Liver (tissue), 9 donors: Measurements from ENCODE around the gene TVP23C. TPM values are rescaled to one million over a fixed set of nuclear protein-coding genes. Genes with fewer than 3 reads are reported as not detected.

ENCODE experiments used
- DNase-seq: peaks from one replicate; pipeline ENCODE4 v3.0.0-alpha.2; 2017; ENCODE audit warnings: low spot score
- H3K27ac ChIP-seq, 2 donors: one replicate each; pipeline ENCODE4 v1.7.0; 2013; ENCODE audit warnings: inconsistent platforms in 2 of 2, low read length in 2 of 2, control low read depth in 1 of 2, low read depth in 1 of 2, mild to moderate bottlenecking in 1 of 2
- H3K27me3 ChIP-seq, 4 donors: one replicate each; pipeline versions ENCODE4 v1.6.1 to v1.7.0; 2013; ENCODE audit warnings: low read length in 3 of 4, inconsistent platforms in 1 of 4, mild to moderate bottlenecking in 1 of 4, moderate library complexity in 1 of 4; ENCODE audit not compliant: control insufficient read depth in 4 of 4, insufficient read depth in 4 of 4
- H3K36me3 ChIP-seq, 4 donors: one replicate each; pipeline versions ENCODE4 v1.6.1 to v1.7.0; 2013; ENCODE audit warnings: low read length in 3 of 4, mild to moderate bottlenecking in 3 of 4, low read depth in 1 of 4, moderate library complexity in 1 of 4; ENCODE audit not compliant: control insufficient read depth in 4 of 4, insufficient read depth in 3 of 4
- H3K4me1 ChIP-seq, 4 donors: one replicate each; pipeline versions ENCODE4 v1.6.1 to v1.7.0; 2013; ENCODE audit warnings: low read length in 3 of 4, mild to moderate bottlenecking in 3 of 4, moderate library complexity in 1 of 4; ENCODE audit not compliant: control insufficient read depth in 4 of 4, insufficient read depth in 4 of 4
- H3K4me3 ChIP-seq, 3 donors: one replicate each; pipeline versions ENCODE4 v1.6.1 to v1.7.0; 2013; ENCODE audit warnings: low read length in 3 of 3, control low read depth in 1 of 3, low read depth in 1 of 3, mild to moderate bottlenecking in 1 of 3
- H3K9ac ChIP-seq, 2 donors: one replicate each; pipeline ENCODE4 v1.7.0; 2013; ENCODE audit warnings: low read length in 2 of 2, mild to moderate bottlenecking in 2 of 2, moderate library complexity in 2 of 2, control low read depth in 1 of 2, low read depth in 1 of 2
- H3K9me3 ChIP-seq, 4 donors: one replicate each; pipeline versions ENCODE4 v1.6.1 to v1.7.0; 2013; ENCODE audit warnings: low read length in 3 of 4; ENCODE audit not compliant: control insufficient read depth in 4 of 4
- EGR1 ChIP-seq, 2 donors: IDR thresholded peaks; 2 replicates each; pipeline ENCODE4 v1.6.1; 2016 to 2018; ENCODE audit warnings: antibody characterized with exemption in 2 of 2, low read depth in 2 of 2
- FOXA1 ChIP-seq: IDR thresholded peaks from 2 replicates; pipeline ENCODE4 v1.6.1; 2016; ENCODE audit warnings: antibody characterized with exemption
- FOXA2 ChIP-seq: IDR thresholded peaks from 2 replicates; pipeline ENCODE4 v1.6.1; 2016; ENCODE audit warnings: antibody characterized with exemption
- GABPA ChIP-seq, 2 donors: IDR thresholded peaks in 1 of 2; conservative IDR thresholded peaks in 1 of 2; 2 replicates each; pipeline ENCODE4 v1.6.1; 2016; ENCODE audit warnings: antibody characterized with exemption in 2 of 2, mild to moderate bottlenecking in 1 of 2, moderate library complexity in 1 of 2
- HNF4A ChIP-seq, 2 donors: conservative IDR thresholded peaks; 2 replicates each; pipeline ENCODE4 v1.6.1; 2016; ENCODE audit warnings: antibody characterized with exemption in 2 of 2, mild to moderate bottlenecking in 2 of 2
- HNF4G ChIP-seq: IDR thresholded peaks from 2 replicates; pipeline ENCODE4 v1.6.1; 2016; ENCODE audit warnings: antibody characterized with exemption
- JUND ChIP-seq, 2 donors: IDR thresholded peaks; 2 replicates each; pipeline ENCODE4 v1.6.1; 2016; ENCODE audit warnings: antibody characterized with exemption in 2 of 2
- NR2F2 ChIP-seq: IDR thresholded peaks from 2 replicates; pipeline ENCODE4 v1.6.1; 2016; ENCODE audit warnings: antibody characterized with exemption
- RAD21 ChIP-seq, 2 donors: IDR thresholded peaks; 2 replicates each; pipeline ENCODE4 v1.6.1; 2016; ENCODE audit warnings: antibody characterized with exemption in 2 of 2, mild to moderate bottlenecking in 2 of 2
- SP1 ChIP-seq: IDR thresholded peaks from 2 replicates; pipeline ENCODE4 v1.6.1; 2018; ENCODE audit warnings: antibody characterized with exemption, mild to moderate bottlenecking
- TAF1 ChIP-seq: conservative IDR thresholded peaks from 2 replicates; pipeline ENCODE4 v1.6.1; 2016; ENCODE audit warnings: antibody characterized with exemption, mild to moderate bottlenecking
- YY1 ChIP-seq: IDR thresholded peaks from 2 replicates; pipeline ENCODE4 v1.6.1; 2016; ENCODE audit warnings: antibody characterized with exemption, mild to moderate bottlenecking
- WGBS: extraction: QIAGEN DNeasy Blood & Tissue Kit; methylation state at CpG from one replicate; pipeline ENCODE4 v1.1.7; 2013; 5-methylcytosine and 5-hydroxymethylcytosine counted together
- polyA plus RNA-seq, 2 donors: library from polyadenylated mRNA; stranded (reverse) in 1 of 2; unstranded in 1 of 2; fragments of 200-250 nt in 1 of 2; fragments of >200 nt in 1 of 2; fragmentation: Nextera tagmentation in 1 of 2; extraction: Ambion mirVana in 1 of 2; gene quantifications; one replicate each; pipeline versions ENCODE4 v1.2.1 to v1.2.3, GENCODE V29; 2013 to 2015
- total RNA-seq, 2 donors: library from RNA; depleted of rRNA; stranded (reverse); fragments of >200 nt; gene quantifications; one replicate each; pipeline ENCODE4 v1.2.3, GENCODE V29; 2014
- TF ChIP-seq, protein P1 (sequence below): IDR thresholded peaks from 2 replicates; pipeline ENCODE4 v1.6.1; 2016; ENCODE audit warnings: antibody characterized with exemption, mild to moderate bottlenecking
- TF ChIP-seq, protein P2 (sequence below): fragments of 150-350 bp; IDR thresholded peaks from 2 replicates; pipeline ENCODE4 v1.5.1; 2017; ENCODE audit warnings: improper control_type of control experiment, low read depth, low read length; ENCODE audit not compliant: missing input control
- TF ChIP-seq, protein P3 (sequence below): IDR thresholded peaks from 2 replicates; pipeline ENCODE4 v1.6.1; 2016; ENCODE audit warnings: antibody characterized with exemption
- donor health status: healthy.
- donor health status: healthy.
- donor health status: healthy.
- donor health status: healthy.
- donor health status: healthy.

Gene TVP23C
- total and polyA plus RNA-seq, 4 donors: 0.77 to 20.7 (median 4.9) TPM

DNA sequence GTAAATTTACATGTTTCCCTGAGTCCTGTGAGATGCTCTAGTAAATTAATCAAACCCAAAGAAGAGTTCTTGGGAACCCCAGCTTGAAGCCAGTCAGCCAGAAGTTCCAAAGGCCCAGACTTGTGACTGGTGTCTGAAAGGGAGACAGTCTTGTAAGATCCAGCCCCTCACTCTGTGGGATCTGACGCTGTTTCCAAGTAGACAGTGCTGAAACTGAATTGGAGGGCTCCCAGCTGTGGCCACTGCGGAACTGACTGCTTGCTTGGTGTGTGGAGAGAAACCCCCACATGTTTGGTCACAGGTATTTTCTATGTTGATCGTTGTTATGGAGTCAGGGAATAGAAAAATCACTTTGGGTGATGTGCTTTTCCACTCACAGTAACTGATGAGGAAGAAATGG, 90.4 kb downstream of the TVP23C start:
- TF ChIP-seq GABPA (IDR thresholded peaks at IDR 0.05 in 1 of 2, conservative IDR thresholded peaks at IDR 0.05 in 1 of 2): no peak
- no peak for TF ChIP-seq SP1
- no peak overlapping the region for H3K4me3 ChIP-seq
- no peak overlapping the region for H3K9ac ChIP-seq
- no peaks in the 10 kb centered on the region for H3K9me3 ChIP-seq
- H3K27ac ChIP-seq: no peak overlapping the region
- no peaks in the 10 kb centered on the region for H3K4me1 ChIP-seq
- no peaks in the 10 kb centered on the region for H3K36me3 ChIP-seq
- H3K27me3 ChIP-seq: no peaks in the 10 kb centered on the region
- DNase-seq: no peak
- 68% methylated on average over 3 of the region's 3 CpGs for WGBS

DNA sequence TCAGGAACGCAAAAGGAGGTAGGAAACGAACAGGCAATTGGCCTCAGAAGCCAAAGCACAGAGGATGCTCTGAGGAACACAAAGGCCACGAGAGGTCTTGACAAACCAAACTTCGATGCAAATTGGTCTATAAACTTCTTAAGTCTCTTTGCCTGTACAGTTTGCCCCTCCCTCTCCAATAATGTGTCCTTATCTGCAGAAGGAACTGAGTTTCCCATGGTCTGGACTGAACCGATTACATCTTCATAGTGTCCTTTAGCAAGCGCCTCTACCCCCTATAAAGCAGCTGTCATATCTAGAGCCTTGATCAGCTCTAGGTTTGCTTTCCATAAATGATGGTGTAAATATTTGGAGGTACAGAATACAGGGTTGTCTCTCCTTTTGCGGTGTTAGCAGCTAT, 92.7 kb downstream of the TVP23C start:
- H3K9ac ChIP-seq: no peak overlapping the region
- no peak overlapping the region for H3K27ac ChIP-seq
- H3K27me3 ChIP-seq: no peaks in the 10 kb centered on the region
- no peaks in the 10 kb centered on the region for H3K36me3 ChIP-seq
- 63% methylated on average over 7 of the region's 7 CpGs for WGBS
- no peaks in the 10 kb centered on the region for H3K9me3 ChIP-seq
- H3K4me3 ChIP-seq: no peak overlapping the region
- DNase-seq: no peak
- TF ChIP-seq GABPA (IDR thresholded peaks at IDR 0.05 in 1 of 2, conservative IDR thresholded peaks at IDR 0.05 in 1 of 2): no peak
- TF ChIP-seq RAD21 (IDR thresholded peaks at IDR 0.05): no peak
- no peak for TF ChIP-seq EGR1 (IDR thresholded peaks at IDR 0.05; ENCODE audit: low read depth in 2 of 2)
- no peak for TF ChIP-seq HNF4A (conservative IDR thresholded peaks at IDR 0.05)
- TF ChIP-seq FOXA1: no peak
- TF ChIP-seq FOXA2: no peak
- no peak for TF ChIP-seq TAF1
- TF ChIP-seq, protein P1, sequence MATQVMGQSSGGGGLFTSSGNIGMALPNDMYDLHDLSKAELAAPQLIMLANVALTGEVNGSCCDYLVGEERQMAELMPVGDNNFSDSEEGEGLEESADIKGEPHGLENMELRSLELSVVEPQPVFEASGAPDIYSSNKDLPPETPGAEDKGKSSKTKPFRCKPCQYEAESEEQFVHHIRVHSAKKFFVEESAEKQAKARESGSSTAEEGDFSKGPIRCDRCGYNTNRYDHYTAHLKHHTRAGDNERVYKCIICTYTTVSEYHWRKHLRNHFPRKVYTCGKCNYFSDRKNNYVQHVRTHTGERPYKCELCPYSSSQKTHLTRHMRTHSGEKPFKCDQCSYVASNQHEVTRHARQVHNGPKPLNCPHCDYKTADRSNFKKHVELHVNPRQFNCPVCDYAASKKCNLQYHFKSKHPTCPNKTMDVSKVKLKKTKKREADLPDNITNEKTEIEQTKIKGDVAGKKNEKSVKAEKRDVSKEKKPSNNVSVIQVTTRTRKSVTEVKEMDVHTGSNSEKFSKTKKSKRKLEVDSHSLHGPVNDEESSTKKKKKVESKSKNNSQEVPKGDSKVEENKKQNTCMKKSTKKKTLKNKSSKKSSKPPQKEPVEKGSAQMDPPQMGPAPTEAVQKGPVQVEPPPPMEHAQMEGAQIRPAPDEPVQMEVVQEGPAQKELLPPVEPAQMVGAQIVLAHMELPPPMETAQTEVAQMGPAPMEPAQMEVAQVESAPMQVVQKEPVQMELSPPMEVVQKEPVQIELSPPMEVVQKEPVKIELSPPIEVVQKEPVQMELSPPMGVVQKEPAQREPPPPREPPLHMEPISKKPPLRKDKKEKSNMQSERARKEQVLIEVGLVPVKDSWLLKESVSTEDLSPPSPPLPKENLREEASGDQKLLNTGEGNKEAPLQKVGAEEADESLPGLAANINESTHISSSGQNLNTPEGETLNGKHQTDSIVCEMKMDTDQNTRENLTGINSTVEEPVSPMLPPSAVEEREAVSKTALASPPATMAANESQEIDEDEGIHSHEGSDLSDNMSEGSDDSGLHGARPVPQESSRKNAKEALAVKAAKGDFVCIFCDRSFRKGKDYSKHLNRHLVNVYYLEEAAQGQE: no peak
- no peak for TF ChIP-seq YY1
- TF ChIP-seq, protein P2, sequence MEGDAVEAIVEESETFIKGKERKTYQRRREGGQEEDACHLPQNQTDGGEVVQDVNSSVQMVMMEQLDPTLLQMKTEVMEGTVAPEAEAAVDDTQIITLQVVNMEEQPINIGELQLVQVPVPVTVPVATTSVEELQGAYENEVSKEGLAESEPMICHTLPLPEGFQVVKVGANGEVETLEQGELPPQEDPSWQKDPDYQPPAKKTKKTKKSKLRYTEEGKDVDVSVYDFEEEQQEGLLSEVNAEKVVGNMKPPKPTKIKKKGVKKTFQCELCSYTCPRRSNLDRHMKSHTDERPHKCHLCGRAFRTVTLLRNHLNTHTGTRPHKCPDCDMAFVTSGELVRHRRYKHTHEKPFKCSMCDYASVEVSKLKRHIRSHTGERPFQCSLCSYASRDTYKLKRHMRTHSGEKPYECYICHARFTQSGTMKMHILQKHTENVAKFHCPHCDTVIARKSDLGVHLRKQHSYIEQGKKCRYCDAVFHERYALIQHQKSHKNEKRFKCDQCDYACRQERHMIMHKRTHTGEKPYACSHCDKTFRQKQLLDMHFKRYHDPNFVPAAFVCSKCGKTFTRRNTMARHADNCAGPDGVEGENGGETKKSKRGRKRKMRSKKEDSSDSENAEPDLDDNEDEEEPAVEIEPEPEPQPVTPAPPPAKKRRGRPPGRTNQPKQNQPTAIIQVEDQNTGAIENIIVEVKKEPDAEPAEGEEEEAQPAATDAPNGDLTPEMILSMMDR: no peak
- no peak for TF ChIP-seq SP1
- TF ChIP-seq JUND (IDR thresholded peaks at IDR 0.05): no peak
- TF ChIP-seq, protein P3, sequence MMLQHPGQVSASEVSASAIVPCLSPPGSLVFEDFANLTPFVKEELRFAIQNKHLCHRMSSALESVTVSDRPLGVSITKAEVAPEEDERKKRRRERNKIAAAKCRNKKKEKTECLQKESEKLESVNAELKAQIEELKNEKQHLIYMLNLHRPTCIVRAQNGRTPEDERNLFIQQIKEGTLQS: no peak
- no peak for TF ChIP-seq HNF4G
- H3K4me1 ChIP-seq: no peaks in the 10 kb centered on the region

DNA sequence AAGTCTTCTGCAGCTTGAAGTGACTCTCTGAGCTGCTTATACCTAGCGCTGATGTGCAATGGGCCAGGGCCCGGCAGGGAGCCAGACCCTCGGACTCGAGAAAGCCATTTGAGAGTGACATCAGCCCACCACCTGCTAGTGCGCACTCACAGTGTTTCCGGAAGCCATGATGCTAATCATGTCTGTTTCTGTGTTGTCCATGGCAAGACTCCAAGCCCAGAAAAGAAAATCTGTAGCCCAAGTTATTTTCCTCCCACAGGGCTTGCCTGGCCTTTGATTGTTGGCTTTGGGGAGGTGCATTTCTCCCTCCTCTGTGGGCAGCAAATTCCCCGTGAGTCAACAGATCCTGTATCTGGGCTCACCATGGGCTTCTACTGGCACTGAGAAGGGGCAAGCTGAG, 94.0 kb downstream of the TVP23C start:
- no peaks in the 10 kb centered on the region for H3K9me3 ChIP-seq
- H3K27me3 ChIP-seq: no peaks in the 10 kb centered on the region
- 93% methylated on average over 7 of the region's 7 CpGs for WGBS
- H3K9ac ChIP-seq: no peak overlapping the region
- DNase-seq: no peak
- no peak overlapping the region for H3K27ac ChIP-seq
- H3K36me3 ChIP-seq: no peaks in the 10 kb centered on the region
- no peak overlapping the region for H3K4me3 ChIP-seq
- H3K4me1 ChIP-seq: no peaks in the 10 kb centered on the region
- TF ChIP-seq NR2F2 (no peak), HNF4A (conservative IDR thresholded peaks at IDR 0.05) (no peak), SP1 (no peak), YY1 (no peak), HNF4G (no peak), EGR1 (IDR thresholded peaks at IDR 0.05; ENCODE audit: low read depth in 2 of 2) (no peak), FOXA2 (no peak), FOXA1 (no peak), JUND (IDR thresholded peaks at IDR 0.05) (no peak), RAD21 (IDR thresholded peaks at IDR 0.05) (no peak)
- TF ChIP-seq, protein P1: no peak
- TF ChIP-seq, protein P2: no peak
- TF ChIP-seq, protein P3: no peak
